IMR-90 (cell line): ENCODE data around the gene CDKL4.

Source experiments
- BHLHE40 ChIP-seq: fragments of 150-350 bp; IDR thresholded peaks from 2 replicates; pipeline ENCODE4 v1.6.1; 2016; ENCODE audit warnings: mild to moderate bottlenecking, low read depth, low read length
- CEBPB ChIP-seq: IDR thresholded peaks from 2 replicates; pipeline ENCODE4 v1.6.1; 2012; ENCODE audit warnings: low read depth, low read length, improper control_type of control experiment
- CTCF ChIP-seq: conservative IDR thresholded peaks from 2 replicates; pipeline ENCODE4 v1.5.1; 2012; ENCODE audit warnings: mild to moderate bottlenecking, low read depth, low read length, improper control_type of control experiment
- ELK1 ChIP-seq: fragments of 150-350 bp; IDR thresholded peaks from 2 replicates; pipeline ENCODE4 v1.6.1; 2016; ENCODE audit warnings: low read depth, mild to moderate bottlenecking, low read length, moderate library complexity, borderline replicate concordance
- FOS ChIP-seq: fragments of 150-350 bp; IDR thresholded peaks from 2 replicates; pipeline ENCODE4 v1.6.1; 2016; ENCODE audit warnings: low read depth, low read length
- MXI1 ChIP-seq: IDR thresholded peaks from 2 replicates; pipeline ENCODE4 v1.6.1; 2012; ENCODE audit warnings: low read depth, mild to moderate bottlenecking, low read length, moderate library complexity, borderline replicate concordance
- POLR2A ChIP-seq: IDR thresholded peaks from 2 replicates; pipeline ENCODE4 v1.6.1; 2012; ENCODE audit warnings: mild to moderate bottlenecking, low read depth, low read length
- RAD21 ChIP-seq: IDR thresholded peaks from 2 replicates; pipeline ENCODE4 v1.6.1; 2012; ENCODE audit warnings: low read length, improper control_type of control experiment
- RCOR1 ChIP-seq: IDR thresholded peaks from 2 replicates; pipeline ENCODE4 v1.6.1; 2012; ENCODE audit warnings: mild to moderate bottlenecking, low read length, improper control_type of control experiment; ENCODE audit not compliant: insufficient replicate concordance

GRCh38 chr2:39150890-39151497 lies 92.8 kb downstream of the CDKL4 start:
- no peak for TF ChIP-seq CTCF
- TF ChIP-seq CEBPB, result no peak
- TF ChIP-seq POLR2A, result no peak
- TF ChIP-seq FOS, result no peak
- no peak for TF ChIP-seq MXI1
- TF ChIP-seq ELK1, result no peak
- TF ChIP-seq RAD21, result no peak
- no peak for TF ChIP-seq BHLHE40
- TF ChIP-seq RCOR1, result no peak
